ENCODE data around the gene DCAF12.

The DCAF12 gene

DNA sequence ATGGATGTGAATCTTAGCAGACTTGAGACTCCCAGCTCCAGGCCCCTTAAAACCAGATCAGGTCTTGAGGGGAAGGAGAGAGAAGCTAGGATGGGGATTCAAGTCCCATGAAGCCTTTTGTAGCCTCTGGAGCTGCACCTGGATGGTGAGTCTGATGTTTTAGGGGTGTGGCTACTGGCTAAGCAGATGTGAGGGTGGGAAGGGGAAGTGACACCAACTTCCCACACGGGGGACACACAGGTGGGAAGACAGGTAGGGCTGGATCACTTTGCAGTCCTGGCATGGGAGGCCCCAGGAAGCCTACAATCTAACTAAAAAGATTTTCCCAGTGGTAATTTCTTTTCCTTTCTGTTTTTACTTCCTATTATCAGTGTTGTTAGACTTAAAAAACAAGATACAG, 39.1 kb downstream of the DCAF12 start:
- Histone ChIP-seq H3K36me3 (ENCODE audit: control insufficient read depth, insufficient read depth, low read length, severe bottlenecking) (peaks cover 64% of the 10 kb centered on the region), H3K9ac (ENCODE audit: low read length) (no peak overlapping the region), H3K4me3 (ENCODE audit: low read length) (no peak overlapping the region), H3K4me1 (ENCODE audit: control insufficient read depth, insufficient read depth, low read length) (peaks cover 16% of the 10 kb centered on the region), H3K27me3 (replicated peaks; ENCODE audit: control insufficient read depth, insufficient read depth, low read length) (no peaks in the 10 kb centered on the region), H3K9me3 (ENCODE audit: control insufficient read depth, low read length) (no peaks in the 10 kb centered on the region)
- DNase-seq (ENCODE audit: low read depth) = no peak

DNA sequence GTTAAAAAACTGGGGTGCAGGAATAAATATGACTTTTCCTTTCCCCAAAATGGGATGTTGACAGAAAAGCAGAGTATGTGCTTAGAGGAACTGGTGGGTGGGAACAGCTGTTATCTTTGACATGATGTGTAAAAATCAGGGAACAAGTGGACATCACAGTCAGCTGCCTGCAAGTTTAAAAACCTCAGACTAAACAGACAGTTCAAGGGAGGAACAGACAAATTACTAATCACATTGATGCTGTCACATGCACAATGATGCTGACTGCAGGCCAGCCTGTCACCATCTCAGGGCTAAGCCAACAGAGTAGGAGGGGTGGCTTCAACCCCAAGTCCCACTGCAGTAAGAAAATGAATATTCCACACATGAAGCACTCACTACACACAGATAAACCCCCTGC, 39.6 kb downstream of the DCAF12 start:
- DNase-seq (ENCODE audit: low read depth) = no peak

DNA sequence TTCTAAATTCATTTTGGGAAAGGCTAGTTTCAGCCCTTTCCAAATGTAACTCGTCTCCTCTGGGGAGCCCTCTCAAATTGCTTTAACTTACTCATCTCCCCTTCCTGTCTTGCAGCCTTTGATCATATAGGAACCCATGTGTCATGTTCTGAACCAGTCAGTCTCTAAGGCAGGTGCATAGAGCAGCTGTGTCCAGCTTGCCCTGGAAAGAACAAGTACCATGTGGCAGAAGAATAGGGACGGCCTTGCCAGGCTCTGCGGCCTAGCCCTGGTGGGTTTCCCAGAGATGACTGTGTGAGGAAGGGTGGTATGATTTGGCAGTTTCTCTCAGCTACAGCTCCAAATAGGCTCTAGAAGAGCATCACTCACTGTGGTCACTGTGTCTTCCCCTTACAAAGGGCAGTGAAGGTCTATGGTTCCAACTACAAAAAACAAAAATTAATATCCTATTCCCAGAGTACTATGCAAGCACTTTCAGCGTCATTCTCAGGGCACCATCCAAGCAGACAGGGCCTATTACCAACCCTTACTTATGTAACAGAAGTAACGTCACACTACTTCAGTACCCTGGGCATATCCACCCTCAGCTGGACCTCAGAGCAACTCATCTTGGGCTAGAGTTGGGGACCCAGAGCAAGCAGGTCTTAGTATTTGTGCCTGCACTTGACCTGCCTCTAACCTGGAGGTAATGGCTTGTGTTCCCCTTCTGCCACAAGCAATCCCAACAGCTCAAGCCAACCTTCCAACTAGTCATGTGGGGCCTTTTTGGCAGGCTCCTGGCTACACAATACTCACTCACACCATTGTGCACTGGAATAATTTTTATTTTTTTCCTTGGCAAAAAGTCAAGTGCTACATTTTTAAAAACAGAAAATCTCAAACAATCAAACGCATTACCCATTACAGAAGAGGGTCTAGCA, 40.7 kb downstream of the DCAF12 start:
- Histone ChIP-seq H3K27me3 (replicated peaks; ENCODE audit: control insufficient read depth, insufficient read depth, low read length) (no peaks in the 10 kb centered on the region), H3K4me3 (ENCODE audit: low read length) (no peak overlapping the region), H3K9me3 (ENCODE audit: control insufficient read depth, low read length) (no peaks in the 10 kb centered on the region), H3K36me3 (ENCODE audit: control insufficient read depth, insufficient read depth, low read length, severe bottlenecking) (peaks cover 51% of the 10 kb centered on the region), H3K9ac (ENCODE audit: low read length) (no peak overlapping the region), H3K4me1 (ENCODE audit: control insufficient read depth, insufficient read depth, low read length) (peaks cover 16% of the 10 kb centered on the region)
- DNase-seq (ENCODE audit: low read depth) = no peak

More for the DNA sequence above, 39.6 kb downstream of the DCAF12 start:
- peaks cover 16% of the 10 kb centered on the region for H3K4me1 ChIP-seq (ENCODE audit: control insufficient read depth, insufficient read depth, low read length)
- H3K9me3 ChIP-seq (ENCODE audit: control insufficient read depth, low read length) = no peaks in the 10 kb centered on the region
- no peak overlapping the region for H3K9ac ChIP-seq (ENCODE audit: low read length)
- H3K27me3 ChIP-seq (replicated peaks; ENCODE audit: control insufficient read depth, insufficient read depth, low read length) = no peaks in the 10 kb centered on the region
- H3K4me3 ChIP-seq (ENCODE audit: low read length) = no peak overlapping the region
- H3K36me3 ChIP-seq (ENCODE audit: control insufficient read depth, insufficient read depth, low read length, severe bottlenecking) = peaks cover 59% of the 10 kb centered on the region

DNA sequence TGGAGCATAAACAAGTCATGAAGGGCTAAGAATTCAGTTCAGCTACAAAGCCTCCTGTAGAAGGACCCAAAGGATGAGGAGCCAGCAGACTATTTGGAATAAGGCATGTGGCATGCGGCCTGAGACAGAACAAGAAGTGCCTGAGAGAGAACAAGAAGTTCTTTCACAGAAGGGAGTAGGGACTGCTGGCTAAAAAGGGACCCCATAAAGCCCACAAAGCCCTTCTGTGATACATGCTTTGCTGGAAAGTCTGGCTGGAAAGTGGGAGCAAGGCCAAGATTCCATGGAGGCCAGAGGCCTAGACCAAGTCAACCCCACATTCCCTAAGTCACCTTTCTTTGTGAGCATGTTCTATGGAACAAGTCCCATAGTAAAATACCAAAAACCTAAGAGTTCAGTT, 41.9 kb downstream of the DCAF12 start:
- peak; percentile 22 for DNase-seq (ENCODE audit: low read depth)
- Histone ChIP-seq H3K4me1 (ENCODE audit: control insufficient read depth, insufficient read depth, low read length) (peaks cover 16% of the 10 kb centered on the region), H3K9me3 (ENCODE audit: control insufficient read depth, low read length) (no peaks in the 10 kb centered on the region), H3K36me3 (ENCODE audit: control insufficient read depth, insufficient read depth, low read length, severe bottlenecking) (peaks cover 41% of the 10 kb centered on the region), H3K27me3 (replicated peaks; ENCODE audit: control insufficient read depth, insufficient read depth, low read length) (no peaks in the 10 kb centered on the region), H3K9ac (ENCODE audit: low read length) (no peak overlapping the region), H3K4me3 (ENCODE audit: low read length) (no peak overlapping the region)

DNA sequence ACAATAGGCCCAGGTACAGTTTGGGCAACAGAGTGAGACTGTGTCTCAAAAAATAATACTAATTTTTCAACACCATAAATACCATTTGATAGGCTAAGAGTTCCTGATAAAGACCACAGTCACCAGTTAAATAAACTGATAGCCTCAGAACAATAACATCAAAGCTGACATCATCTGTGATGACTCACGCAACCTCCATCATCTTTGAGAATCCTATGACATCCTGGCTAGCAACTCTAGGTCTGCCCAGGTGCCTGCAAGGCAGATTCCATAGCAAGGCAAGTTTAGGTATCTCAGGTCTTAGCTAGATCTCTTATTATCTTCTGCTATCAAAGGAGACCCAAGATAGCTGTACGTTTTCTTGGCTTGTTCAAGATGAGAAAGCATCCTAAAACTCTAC, 47.3 kb downstream of the DCAF12 start:
- H3K36me3 ChIP-seq (ENCODE audit: control insufficient read depth, insufficient read depth, low read length, severe bottlenecking) = no peaks in the 10 kb centered on the region
- H3K9ac ChIP-seq (ENCODE audit: low read length) = no peak overlapping the region
- H3K4me3 ChIP-seq (ENCODE audit: low read length) = no peak overlapping the region
- H3K4me1 ChIP-seq (ENCODE audit: control insufficient read depth, insufficient read depth, low read length) = peaks cover 1% of the 10 kb centered on the region
- H3K27me3 ChIP-seq (replicated peaks; ENCODE audit: control insufficient read depth, insufficient read depth, low read length) = no peaks in the 10 kb centered on the region
- H3K9me3 ChIP-seq (ENCODE audit: control insufficient read depth, low read length) = no peaks in the 10 kb centered on the region
- DNase-seq (ENCODE audit: low read depth) = no peak

DNA sequence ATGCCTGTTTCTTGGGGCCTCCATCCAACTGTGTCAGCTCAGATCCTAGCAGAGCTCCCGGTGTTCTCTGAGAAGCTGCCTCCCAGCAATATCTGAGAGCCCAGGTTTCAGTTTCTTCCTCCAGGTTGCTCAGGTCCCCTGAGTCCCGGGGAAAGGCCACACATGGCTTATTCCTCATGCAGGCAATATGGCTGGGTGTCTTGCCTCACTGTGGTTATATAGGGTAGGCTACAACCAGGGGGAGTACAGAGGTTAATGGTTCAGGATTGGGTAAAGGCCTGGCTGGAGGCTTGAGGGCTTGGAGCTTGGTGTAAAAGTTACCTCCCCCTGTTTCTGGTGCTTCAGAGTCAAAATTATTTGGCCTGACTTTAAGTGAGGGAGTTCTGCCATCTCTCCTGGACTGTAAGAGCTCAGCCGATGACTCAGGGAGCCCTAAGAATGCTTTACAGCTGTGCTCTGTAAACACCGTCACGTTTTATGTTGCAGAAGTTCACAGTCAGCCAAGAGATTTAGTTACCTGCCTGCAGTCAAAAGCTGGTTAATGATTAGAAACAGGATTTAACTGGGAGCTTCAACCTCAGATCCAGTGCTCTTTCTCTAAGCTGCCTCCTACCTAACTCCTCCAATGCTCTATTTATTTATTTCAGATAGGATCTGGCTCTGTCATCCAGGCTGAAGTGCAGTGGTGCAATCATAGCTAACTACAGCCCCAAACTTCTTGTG, 53.5 kb downstream of the DCAF12 start:
- Histone ChIP-seq H3K9ac (ENCODE audit: low read length) (no peak overlapping the region), H3K9me3 (ENCODE audit: control insufficient read depth, low read length) (no peaks in the 10 kb centered on the region), H3K4me3 (ENCODE audit: low read length) (no peak overlapping the region), H3K4me1 (ENCODE audit: control insufficient read depth, insufficient read depth, low read length) (peaks cover 15% of the 10 kb centered on the region), H3K27me3 (replicated peaks; ENCODE audit: control insufficient read depth, insufficient read depth, low read length) (no peaks in the 10 kb centered on the region), H3K36me3 (ENCODE audit: control insufficient read depth, insufficient read depth, low read length, severe bottlenecking) (no peaks in the 10 kb centered on the region)
- peak; percentile 84 for DNase-seq (ENCODE audit: low read depth)

DNA sequence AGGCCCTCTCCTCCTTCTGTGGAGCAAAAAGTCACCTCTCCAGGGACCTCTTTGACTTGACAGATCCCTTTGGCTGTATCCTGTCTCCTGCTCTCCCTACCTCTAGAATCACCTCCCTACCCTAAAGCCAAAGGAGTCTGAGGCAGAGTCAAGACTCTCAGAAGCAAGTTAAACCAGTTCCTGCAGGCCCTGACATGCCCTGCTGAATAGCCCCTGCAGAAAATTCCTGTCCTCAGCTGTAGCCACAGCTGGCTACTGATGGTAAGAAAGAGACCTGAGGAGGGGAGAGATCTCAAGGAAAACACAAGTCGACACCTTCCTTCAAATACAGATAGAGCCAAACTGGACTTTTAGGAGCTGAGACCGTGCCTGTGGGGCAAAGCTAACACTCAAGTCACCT, 54.1 kb downstream of the DCAF12 start:
- no peaks in the 10 kb centered on the region for H3K9me3 ChIP-seq (ENCODE audit: control insufficient read depth, low read length)
- DNase-seq (ENCODE audit: low read depth) = no peak

DNA sequence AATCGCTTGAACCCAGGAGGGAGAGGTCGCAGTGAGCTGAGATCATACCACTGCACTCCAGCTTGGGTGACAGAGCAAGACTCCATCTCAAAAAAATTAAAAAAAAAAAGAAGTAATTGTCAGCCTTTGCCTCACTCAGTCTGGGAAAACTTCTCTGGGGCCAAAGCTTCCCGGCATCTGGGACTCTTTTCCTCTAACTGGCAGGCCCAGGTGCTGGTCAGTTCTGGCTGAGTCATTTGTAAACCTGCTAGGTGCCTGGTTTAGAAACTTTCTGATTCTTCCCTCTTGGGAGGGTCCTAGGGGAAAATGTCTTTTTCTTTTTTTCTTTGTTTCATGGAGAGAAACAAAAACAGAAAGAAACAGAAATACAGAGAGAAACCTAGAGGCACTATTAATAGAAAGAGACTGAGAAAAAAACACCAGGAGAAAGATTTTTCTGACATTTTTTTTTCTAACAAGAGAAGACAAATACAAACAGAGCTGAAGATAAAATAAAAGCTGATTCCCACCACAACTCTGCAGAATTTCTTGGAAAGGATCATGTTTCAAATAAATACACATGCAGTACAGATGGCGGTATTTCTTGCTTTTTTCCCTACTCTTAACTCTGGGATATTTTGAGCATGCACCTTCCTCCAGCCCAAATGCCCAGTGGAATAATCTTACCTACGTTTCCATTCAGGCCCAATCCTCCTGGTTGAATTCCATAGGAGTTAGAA, 55.7 kb downstream of the DCAF12 start:
- peak; percentile 53 for DNase-seq (ENCODE audit: low read depth)
- Histone ChIP-seq H3K4me1 (ENCODE audit: control insufficient read depth, insufficient read depth, low read length) (peaks cover 15% of the 10 kb centered on the region), H3K36me3 (ENCODE audit: control insufficient read depth, insufficient read depth, low read length, severe bottlenecking) (no peaks in the 10 kb centered on the region), H3K9me3 (ENCODE audit: control insufficient read depth, low read length) (no peaks in the 10 kb centered on the region), H3K27me3 (replicated peaks; ENCODE audit: control insufficient read depth, insufficient read depth, low read length) (no peaks in the 10 kb centered on the region), H3K4me3 (ENCODE audit: low read length) (no peak overlapping the region), H3K9ac (ENCODE audit: low read length) (no peak overlapping the region)

More for the DNA sequence above, 54.1 kb downstream of the DCAF12 start:
- H3K4me1 ChIP-seq (ENCODE audit: control insufficient read depth, insufficient read depth, low read length) = peaks cover 15% of the 10 kb centered on the region
- no peaks in the 10 kb centered on the region for H3K36me3 ChIP-seq (ENCODE audit: control insufficient read depth, insufficient read depth, low read length, severe bottlenecking)
- H3K9ac ChIP-seq (ENCODE audit: low read length) = no peak overlapping the region
- no peak overlapping the region for H3K4me3 ChIP-seq (ENCODE audit: low read length)
- no peaks in the 10 kb centered on the region for H3K27me3 ChIP-seq (replicated peaks; ENCODE audit: control insufficient read depth, insufficient read depth, low read length)

DNA sequence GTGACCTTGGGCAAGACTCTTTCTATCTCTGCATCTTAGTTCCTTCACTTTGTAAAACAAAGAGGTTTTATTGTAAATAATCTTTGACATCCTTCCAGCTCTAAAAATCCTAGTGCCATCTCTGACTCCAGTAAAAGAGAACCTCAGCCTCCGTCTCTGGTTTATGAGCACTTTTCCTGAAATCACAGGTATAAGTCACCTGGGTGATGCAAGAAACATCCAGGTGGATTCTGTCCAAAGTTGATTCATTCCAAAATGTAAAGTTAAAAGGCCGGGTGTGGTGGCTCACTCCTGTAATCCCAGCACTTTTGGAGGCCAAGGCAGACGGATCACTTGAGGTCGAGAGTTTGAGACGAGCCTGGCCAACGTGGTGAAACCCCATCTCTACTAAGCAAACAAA, 56.7 kb downstream of the DCAF12 start:
- peaks cover 15% of the 10 kb centered on the region for H3K4me1 ChIP-seq (ENCODE audit: control insufficient read depth, insufficient read depth, low read length)
- H3K36me3 ChIP-seq (ENCODE audit: control insufficient read depth, insufficient read depth, low read length, severe bottlenecking) = no peaks in the 10 kb centered on the region
- DNase-seq (ENCODE audit: low read depth) = no peak
- H3K27me3 ChIP-seq (replicated peaks; ENCODE audit: control insufficient read depth, insufficient read depth, low read length) = no peaks in the 10 kb centered on the region
- H3K4me3 ChIP-seq (ENCODE audit: low read length) = no peak overlapping the region
- H3K9me3 ChIP-seq (ENCODE audit: control insufficient read depth, low read length) = no peaks in the 10 kb centered on the region
- no peak overlapping the region for H3K9ac ChIP-seq (ENCODE audit: low read length)

DNA sequence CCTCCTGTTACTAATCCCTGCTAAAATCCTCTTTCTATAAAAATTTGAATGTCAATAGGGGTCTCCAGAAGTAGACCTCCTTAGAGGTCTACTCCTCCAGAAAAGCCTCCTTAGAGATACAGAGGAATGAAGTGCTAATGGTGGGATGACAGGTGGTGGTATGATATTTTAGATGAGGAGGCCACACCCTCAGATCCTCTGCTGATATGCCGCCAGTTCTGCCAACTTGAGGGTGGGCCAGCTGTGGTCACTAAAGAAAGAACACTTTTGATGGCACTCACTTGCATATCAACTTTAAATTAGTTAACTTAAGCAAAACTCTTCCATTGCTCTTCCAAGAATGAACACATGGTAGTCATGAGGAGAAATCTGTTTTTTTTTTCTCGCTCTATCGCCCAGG, 61.0 kb downstream of the DCAF12 start:
- Histone ChIP-seq H3K27me3 (replicated peaks; ENCODE audit: control insufficient read depth, insufficient read depth, low read length) (no peaks in the 10 kb centered on the region), H3K4me1 (ENCODE audit: control insufficient read depth, insufficient read depth, low read length) (no peaks in the 10 kb centered on the region), H3K4me3 (ENCODE audit: low read length) (no peak overlapping the region), H3K36me3 (ENCODE audit: control insufficient read depth, insufficient read depth, low read length, severe bottlenecking) (no peaks in the 10 kb centered on the region), H3K9ac (ENCODE audit: low read length) (no peak overlapping the region), H3K9me3 (ENCODE audit: control insufficient read depth, low read length) (no peaks in the 10 kb centered on the region)
- DNase-seq (ENCODE audit: low read depth) = no peak

DNA sequence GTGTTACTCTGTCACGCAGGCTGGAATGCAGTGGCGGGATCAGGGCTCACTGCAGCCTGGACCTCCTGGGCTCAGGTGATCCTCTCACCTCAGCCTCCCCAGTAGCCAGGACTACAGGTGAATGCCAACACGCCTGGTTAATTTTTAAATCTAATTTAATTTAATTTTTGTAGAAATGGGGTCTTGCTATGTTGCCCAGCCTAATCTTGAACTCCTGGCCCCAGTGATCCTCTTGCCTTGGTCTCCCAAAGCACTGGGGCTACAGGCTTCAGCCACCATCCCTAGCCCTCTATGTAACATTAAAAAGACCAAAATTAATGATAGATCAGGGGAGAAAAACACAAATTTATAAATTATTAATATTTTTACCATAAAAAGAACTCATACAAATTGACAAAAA, 66.5 kb downstream of the DCAF12 start:
- Histone ChIP-seq H3K36me3 (ENCODE audit: control insufficient read depth, insufficient read depth, low read length, severe bottlenecking) (no peaks in the 10 kb centered on the region), H3K9me3 (ENCODE audit: control insufficient read depth, low read length) (no peaks in the 10 kb centered on the region), H3K4me1 (ENCODE audit: control insufficient read depth, insufficient read depth, low read length) (peaks cover 6% of the 10 kb centered on the region), H3K4me3 (ENCODE audit: low read length) (no peak overlapping the region), H3K9ac (ENCODE audit: low read length) (no peak overlapping the region), H3K27me3 (replicated peaks; ENCODE audit: control insufficient read depth, insufficient read depth, low read length) (no peaks in the 10 kb centered on the region)
- DNase-seq (ENCODE audit: low read depth) = no peak

Data from adipocyte (in vitro differentiated cells).